Measurements from ENCODE around the gene MED25. TPM values are rescaled to one million over a fixed set of nuclear protein-coding genes. Genes with fewer than 3 reads are reported as not detected.

The MED25 gene
- total RNA-seq, 1 donor from 2014 or later, result 33.0 TPM

DNA sequence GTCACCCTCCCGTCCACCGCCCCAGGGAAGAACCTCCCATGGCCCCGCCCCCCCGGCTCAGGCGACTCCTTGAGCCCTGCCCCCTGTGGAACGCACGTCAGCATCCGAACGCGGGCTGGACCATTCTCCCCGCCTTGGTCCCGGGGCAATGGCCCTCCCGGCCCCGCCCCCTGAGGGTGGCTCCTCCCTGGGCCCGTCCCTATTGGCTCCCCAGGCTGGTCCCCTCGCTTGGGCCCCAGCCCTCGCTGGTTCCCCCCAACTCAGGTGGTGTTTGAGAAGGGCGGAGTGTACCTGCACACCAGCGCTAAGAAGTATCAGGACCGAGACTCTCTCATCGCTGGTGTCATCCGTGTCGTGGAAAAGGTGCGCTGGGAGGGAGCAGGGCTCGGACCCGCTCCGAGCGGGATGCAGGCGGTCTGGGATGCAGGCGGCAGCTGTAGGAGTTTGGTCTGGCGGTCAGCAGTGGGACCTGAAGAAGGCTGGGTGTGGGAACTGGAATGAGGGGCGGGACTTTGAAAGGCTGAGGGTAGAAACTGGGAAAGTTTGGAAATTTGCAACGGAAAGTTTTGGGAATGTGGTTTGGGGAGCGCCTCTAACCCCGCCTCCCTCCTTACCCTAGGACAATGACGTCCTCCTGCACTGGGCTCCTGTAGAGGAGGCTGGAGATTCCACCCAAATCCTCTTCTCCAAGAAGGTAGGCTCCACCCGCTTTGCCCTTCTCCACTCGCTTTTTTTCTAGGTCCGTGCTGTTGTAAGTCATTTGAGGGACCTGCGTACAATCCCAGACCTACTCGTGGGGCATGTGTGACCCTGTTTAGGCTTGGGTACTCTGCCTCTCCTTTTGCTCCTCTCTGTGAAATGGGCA is 60.0 kb downstream of the MED25 start:
- peak; percentile 99 for DNase-seq (ENCODE audit: low spot score)
- intact Hi-C loops (cut with DNase I), result loop anchor here (1.0 to 10.0 kb wide), 4 partner anchors 11 to 383 kb away; partner anchors contain the start of genes AP2A1, PNKP, RPS11 and VRK3

DNA sequence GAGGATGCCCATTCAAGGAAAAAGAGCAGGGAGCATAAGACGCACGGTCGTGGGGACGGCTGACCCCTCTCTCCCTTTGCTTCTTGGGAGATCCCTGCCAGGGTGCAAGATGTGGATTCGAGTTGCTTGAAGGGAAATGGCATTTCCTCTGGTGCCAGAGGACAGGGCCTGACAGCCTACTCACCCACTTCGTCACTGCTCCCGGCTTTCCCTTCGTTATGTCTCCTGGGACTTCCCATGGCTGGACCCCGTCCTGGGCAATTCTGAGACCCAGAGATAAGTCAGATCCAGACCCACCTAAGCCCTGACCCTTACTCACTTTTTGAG is 60.6 kb downstream of the MED25 start:
- no peak for DNase-seq (ENCODE audit: low spot score)
- intact Hi-C loops (cut with DNase I), result loop anchor here (5.0 to 10.0 kb wide), 3 partner anchors 111 to 384 kb away; partner anchors contain the start of genes AP2A1, RPS11, VRK3 and ZNF473

DNA sequence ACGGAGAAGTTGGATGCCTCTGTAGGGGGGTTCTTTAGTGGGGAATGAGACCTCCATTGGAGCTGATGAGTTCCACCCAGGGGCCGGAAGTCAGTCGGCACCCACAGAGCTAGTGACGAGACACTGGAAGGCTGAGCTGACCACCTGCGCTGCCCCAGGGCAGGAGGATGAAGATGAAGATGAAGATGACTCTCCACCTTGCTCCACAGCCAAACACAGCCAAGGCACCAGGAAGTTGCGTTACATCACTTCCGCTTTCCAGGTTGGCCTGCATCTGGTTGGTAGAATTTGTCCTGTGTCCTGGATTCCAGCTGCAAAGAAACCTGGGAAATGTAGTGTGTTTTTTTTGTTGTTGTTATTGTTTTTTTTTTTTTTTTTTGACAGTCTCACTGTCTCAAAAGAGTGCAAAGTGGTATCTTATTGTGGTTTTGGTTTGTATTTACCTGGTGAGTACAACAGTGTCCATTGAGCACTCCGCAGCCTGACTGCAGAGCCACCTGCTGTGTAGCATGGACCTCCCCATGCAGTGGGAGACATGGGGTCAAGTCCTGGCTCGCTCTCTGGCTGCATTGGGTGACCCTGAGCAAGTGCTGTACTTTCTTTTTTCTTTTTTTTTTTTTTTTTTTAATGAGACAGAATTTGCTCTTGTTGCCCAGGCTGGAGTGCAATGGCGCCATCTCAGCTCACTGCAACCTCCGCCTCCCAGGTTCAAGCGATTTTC is 61.3 kb downstream of the MED25 start:
- DNase-seq (ENCODE audit: low spot score), result no peak

DNA sequence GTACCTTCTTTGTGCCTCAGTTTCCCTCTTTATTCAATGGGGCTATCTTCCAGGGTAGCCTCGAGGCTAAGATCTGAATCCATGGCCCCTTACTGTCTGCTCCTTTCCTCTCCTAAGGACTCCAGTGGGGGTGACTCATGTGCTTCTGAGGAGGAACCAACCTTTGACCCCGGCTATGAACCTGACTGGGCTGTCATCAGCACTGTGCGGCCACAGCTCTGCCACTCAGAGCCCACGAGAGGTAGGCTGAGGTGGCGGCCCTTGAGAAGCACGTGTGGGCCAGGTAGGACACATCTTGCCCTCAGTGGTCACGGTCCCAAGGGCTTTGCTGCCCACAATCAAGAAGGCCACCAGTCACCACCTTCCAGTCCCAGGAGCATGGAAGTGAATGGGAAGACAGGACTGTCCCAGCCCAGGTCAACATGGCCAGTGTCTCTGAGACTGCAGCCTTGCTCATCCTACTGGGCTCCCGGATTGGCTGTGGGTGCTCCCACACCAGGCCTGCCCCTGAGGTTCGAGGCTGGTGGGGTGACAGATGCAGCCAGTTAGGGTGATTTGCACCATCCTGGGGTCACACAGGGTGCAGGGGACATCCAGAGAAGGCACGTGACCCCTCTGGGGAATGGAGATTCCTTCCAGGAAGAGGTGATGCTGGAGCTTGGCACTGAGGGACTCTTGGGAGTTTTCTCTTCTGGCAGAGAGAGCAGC is 62.2 kb downstream of the MED25 start:
- DNase-seq (ENCODE audit: low spot score), result no peak
- intact Hi-C loops (cut with DNase I), result no loop called here

More for the DNA sequence above, 61.3 kb downstream of the MED25 start:
- intact Hi-C loops (cut with DNase I), result loop anchor here (5.0 to 10.0 kb wide), 3 partner anchors 112 to 385 kb away; partner anchors contain the start of genes AP2A1, RPS11, VRK3 and ZNF473

DNA sequence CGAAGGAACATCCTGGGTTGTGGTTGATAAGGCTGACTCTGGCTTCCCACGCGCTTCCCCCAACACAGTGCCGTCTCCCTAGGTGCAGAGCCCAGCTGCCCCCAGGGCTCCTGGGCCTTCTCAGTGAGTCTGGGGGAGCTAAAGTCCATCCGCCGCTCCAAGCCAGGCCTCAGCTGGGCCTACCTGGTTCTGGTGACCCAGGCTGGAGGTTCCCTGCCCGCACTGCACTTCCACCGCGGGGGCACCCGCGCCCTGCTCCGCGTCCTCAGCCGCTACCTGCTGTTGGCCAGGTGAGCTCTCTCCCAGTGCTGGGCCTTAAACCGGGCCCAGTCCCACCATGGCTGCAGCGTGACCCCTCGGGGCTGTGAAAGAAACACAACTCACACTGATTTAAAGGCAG is 63.1 kb downstream of the MED25 start:
- no peak for DNase-seq (ENCODE audit: low spot score)
- intact Hi-C loops (cut with DNase I), result no loop called here

DNA sequence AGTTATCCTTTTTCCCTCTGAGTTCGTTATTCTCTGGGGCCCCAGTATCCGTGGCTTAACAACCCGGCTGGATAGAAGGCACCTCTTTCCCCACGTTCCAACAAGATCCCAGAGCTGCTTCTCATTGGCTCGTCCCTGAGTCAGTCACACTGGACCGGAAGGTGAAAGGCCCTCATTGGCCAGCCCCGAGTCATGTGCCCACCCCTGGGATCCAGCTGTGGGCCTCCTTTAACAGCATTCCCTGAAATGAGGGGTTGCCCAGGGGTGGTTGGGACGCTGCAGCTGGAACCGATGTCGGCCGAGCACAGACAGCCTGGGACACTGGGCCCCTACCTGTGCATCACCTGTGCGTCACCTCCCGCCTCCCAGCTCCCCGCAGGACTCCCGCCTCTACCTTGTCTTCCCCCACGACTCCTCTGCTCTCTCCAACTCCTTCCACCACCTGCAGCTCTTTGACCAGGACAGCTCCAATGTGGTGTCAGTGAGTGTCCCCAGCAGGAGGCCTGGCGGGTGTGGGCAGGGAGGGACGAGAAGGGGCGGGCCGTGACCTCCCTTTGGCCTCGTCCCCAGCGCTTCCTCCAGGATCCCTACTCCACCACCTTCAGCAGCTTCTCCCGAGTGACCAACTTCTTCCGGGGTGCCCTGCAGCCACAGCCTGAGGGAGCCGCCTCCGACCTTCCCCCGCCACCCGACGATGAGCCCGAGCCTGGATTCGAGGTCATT is 63.7 kb downstream of the MED25 start:
- no peak for DNase-seq (ENCODE audit: low spot score)
- intact Hi-C loops (cut with DNase I), result no loop called here

DNA sequence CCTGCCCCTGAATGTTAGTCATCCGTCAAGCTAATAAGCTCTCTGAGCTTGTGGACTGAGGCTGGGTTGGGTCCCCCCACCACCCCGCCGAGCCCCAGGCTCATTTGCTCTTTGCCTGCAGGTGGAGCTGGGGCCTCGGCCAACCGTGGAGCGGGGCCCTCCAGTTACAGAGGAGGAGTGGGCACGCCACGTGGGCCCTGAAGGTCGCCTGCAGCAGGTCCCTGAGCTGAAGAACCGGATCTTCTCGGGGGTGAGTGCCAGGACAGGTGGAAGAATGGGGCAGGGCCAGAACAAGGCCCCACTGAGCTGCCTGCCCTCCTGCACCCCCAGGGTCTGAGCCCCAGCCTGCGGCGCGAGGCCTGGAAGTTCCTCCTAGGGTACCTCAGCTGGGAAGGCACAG is 64.6 kb downstream of the MED25 start:
- no peak for DNase-seq (ENCODE audit: low spot score)
- intact Hi-C loops (cut with DNase I), result no loop called here

DNA sequence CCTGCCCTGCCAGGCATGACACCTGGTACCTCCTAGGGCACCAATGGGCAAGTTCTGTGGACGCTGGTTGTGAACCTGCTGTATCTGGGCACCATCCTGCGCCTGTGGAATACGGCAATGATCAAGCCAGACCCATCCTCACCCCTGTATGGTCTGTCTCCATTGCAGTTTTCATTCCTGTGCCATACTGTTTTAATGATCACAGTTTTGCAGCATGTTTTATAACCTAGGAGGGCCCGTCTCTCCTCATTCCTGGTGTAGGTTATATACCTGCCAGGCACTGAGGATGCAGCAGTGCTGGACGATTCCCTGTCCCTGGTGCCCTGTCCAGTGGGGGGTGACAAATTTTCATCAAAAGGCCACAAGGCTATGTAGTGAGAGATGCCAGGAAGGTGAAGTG is 65.0 kb downstream of the MED25 start:
- intact Hi-C loops (cut with DNase I), result no loop called here
- DNase-seq (ENCODE audit: low spot score), result no peak

DNA sequence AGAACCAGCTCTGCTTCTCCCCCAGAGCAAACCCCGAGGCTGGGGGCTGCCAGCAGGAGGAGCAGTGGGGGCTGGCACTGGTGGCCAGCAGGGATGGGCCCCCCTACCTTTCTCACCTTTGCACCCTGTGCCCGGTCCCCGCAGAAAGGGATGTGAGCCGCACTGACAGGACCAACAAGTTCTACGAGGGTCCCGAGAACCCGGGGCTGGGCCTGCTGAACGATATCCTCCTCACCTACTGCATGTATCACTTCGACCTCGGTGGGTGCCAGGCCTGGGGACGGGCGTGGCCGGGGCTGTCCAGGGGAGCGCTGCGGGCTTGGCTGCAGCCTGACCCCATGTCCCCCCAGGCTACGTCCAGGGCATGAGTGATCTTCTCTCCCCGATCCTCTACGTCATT is 66.0 kb downstream of the MED25 start:
- no peak for DNase-seq (ENCODE audit: low spot score)
- intact Hi-C loops (cut with DNase I), result no loop called here

DNA sequence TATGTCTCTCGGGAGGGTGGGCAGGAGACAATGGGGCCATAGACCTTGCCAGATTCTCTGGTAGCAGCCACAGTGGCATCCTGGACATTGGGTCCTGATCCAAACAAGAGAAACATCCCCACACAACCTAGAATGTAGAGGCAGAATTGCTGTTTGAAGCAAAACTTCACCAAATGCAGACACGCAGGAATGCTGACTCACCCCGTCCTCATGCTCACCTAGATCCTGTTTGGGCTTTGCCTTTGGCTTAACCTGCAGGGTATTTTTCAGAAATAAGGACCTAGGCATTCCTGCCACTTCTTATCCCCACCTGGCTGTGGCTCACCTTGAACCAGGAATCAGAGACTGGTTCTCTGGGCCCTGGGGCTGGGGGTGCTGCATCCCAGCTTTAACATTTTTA is 66.7 kb downstream of the MED25 start:
- no peak for DNase-seq (ENCODE audit: low spot score)
- intact Hi-C loops (cut with DNase I), result no loop called here

Small RNAs within 50 kb of the gene (microRNA-seq; reads per million reads assigned to microRNA genes)
- gene MIR4749 (not detected), gene MIR6799 (not detected), gene MIR6800 (not detected)

Other genes with a start within 250 kb of the MED25 start
- 34.5 TPM for gene NOSIP, start 237.7 kb upstream of the MED25 start, total RNA-seq
- 0.40 TPM for gene PRRG2, start 237.0 kb upstream of the MED25 start, total RNA-seq
- 15.9 TPM for gene PRR12, start 227.1 kb upstream of the MED25 start, total RNA-seq
- gene RRAS, start 178.1 kb upstream of the MED25 start, total RNA-seq, result 171 TPM
- 53.1 TPM for gene SCAF1, start 176.1 kb upstream of the MED25 start, total RNA-seq
- 33.7 TPM for gene IRF3, start 152.4 kb upstream of the MED25 start, total RNA-seq
- 8.9 TPM for gene BCL2L12, start 152.4 kb upstream of the MED25 start, total RNA-seq
- 124 TPM for gene PRMT1, start 141.0 kb upstream of the MED25 start, total RNA-seq
- gene ADM5, start 128.7 kb upstream of the MED25 start, total RNA-seq, result 0.19 TPM
- 3.1 TPM for gene CPT1C, start 127.2 kb upstream of the MED25 start, total RNA-seq
- gene TSKS, start 55.0 kb upstream of the MED25 start, total RNA-seq, result 0.24 TPM
- 63.9 TPM for gene AP2A1, start 51.3 kb upstream of the MED25 start, total RNA-seq
- gene FUZ, start 5.0 kb upstream of the MED25 start, total RNA-seq, result 13.7 TPM
- 95.8 TPM for gene PTOV1, start 32.9 kb downstream of the MED25 start, total RNA-seq
- gene PNKP, start 49.3 kb downstream of the MED25 start, total RNA-seq, result 49.5 TPM
- 35.8 TPM for gene AKT1S1, start 59.1 kb downstream of the MED25 start, total RNA-seq
- 48.0 TPM for gene TBC1D17, start 59.4 kb downstream of the MED25 start, total RNA-seq
- gene IL4I1, start 78.6 kb downstream of the MED25 start, total RNA-seq, result 1.2 TPM
- gene ATF5, start 110.9 kb downstream of the MED25 start, total RNA-seq, result 10.6 TPM
- 26.8 TPM for gene NUP62, start 111.2 kb downstream of the MED25 start, total RNA-seq
- gene SIGLEC11, start 142.9 kb downstream of the MED25 start, total RNA-seq, result 0.27 TPM
- 22.1 TPM for gene VRK3, start 207.1 kb downstream of the MED25 start, total RNA-seq
- gene ZNF473, start 207.7 kb downstream of the MED25 start, total RNA-seq, result 3.5 TPM